ENCODE data around the gene WHAMM. TPM values are rescaled to one million over a fixed set of nuclear protein-coding genes. Genes with fewer than 3 reads are reported as not detected.
"Not testable (repeated sequence)": the region's sequence is repeated elsewhere in the genome, so short reads cannot be mapped to it uniquely, and the experiment has no call there.

WHAMM gene
- total RNA-seq, 2 donors from 2014 or later, result 5.2 to 6.7 TPM

DNA sequence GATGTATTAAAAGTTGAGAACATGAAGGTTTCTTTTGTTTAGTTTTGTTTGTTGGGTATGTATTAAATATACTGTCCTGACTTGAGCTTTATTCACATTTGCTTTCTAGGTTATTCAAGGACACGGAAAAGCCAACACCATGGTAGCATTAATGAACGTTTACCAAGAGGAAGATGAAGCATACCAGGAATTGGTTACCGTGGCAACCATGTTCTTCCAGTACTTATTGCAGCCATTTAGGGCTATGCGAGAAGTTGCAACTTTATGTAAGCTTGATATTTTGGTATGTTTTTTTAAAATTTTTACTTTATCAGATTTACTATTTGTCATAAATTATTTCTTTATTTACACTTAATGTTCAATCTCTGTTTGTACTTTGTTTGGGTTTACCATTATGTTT, 3.6 kb downstream of the WHAMM start:
- H3K36me3 ChIP-seq, result peaks cover 46% of the 10 kb centered on the region
- no peaks in the 10 kb centered on the region for H3K27me3 ChIP-seq
- TF ChIP-seq, protein P1, sequence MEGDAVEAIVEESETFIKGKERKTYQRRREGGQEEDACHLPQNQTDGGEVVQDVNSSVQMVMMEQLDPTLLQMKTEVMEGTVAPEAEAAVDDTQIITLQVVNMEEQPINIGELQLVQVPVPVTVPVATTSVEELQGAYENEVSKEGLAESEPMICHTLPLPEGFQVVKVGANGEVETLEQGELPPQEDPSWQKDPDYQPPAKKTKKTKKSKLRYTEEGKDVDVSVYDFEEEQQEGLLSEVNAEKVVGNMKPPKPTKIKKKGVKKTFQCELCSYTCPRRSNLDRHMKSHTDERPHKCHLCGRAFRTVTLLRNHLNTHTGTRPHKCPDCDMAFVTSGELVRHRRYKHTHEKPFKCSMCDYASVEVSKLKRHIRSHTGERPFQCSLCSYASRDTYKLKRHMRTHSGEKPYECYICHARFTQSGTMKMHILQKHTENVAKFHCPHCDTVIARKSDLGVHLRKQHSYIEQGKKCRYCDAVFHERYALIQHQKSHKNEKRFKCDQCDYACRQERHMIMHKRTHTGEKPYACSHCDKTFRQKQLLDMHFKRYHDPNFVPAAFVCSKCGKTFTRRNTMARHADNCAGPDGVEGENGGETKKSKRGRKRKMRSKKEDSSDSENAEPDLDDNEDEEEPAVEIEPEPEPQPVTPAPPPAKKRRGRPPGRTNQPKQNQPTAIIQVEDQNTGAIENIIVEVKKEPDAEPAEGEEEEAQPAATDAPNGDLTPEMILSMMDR (IDR thresholded peaks at IDR 0.05), result no peak
- no peak for DNase-seq (ENCODE audit: low spot score)
- H3K4me3 ChIP-seq, result no peak overlapping the region
- no peak overlapping the region for H3K27ac ChIP-seq
- H3K9me3 ChIP-seq, result no peaks in the 10 kb centered on the region
- peaks cover 0 to 35% of the 10 kb centered on the region in 2 donors for H3K4me1 ChIP-seq

DNA sequence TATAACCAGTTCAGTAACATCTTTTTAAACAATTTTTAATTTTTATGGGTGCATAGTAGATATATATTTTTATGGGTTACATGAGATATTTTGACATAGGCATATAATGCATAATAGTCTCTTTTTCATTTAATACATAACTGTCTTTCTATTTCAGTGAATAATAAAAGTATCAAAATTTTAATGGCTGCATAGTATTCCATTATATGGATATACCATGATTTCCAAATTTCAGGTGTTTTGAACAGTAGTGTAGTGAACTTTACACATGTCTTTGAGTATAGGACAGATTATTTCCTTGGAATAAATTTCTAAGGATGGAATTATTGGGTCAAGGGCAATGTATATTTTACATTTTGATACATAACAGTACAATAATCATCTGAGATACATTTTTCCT, 10.7 kb downstream of the WHAMM start:
- Histone ChIP-seq H3K4me3 (no peak overlapping the region), H3K36me3 (peaks cover 86% of the 10 kb centered on the region), H3K27ac (no peak overlapping the region), H3K4me1 (no peaks in the 10 kb centered on the region), H3K27me3 (no peaks in the 10 kb centered on the region), H3K9me3 (no peaks in the 10 kb centered on the region)
- DNase-seq (ENCODE audit: low spot score), result no peak
- TF ChIP-seq, protein P1 (IDR thresholded peaks at IDR 0.05), result no peak

DNA sequence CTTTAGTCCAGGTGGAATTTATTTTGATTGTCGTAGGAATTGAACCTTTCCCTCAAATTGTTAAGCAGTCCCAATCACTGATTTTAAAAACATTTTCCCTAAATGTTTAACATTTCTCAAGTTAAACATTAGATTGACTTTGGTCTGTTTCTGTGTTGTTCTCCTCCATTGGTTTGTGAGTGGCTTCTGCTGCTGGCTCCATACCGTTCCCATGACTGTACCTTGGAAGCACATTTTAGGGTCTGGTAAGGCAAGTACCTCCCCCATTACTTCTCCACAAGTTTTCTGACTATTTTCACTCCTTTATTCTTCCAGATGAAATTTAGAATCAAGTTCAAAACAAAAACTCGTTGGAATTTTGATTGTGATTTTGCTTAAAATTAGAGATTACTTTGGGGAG, 12.0 kb downstream of the WHAMM start:
- H3K36me3 ChIP-seq, result peaks cover 81% of the 10 kb centered on the region
- not testable (repeated sequence) for H3K27me3 ChIP-seq; H3K4me3 ChIP-seq; H3K9me3 ChIP-seq; H3K4me1 ChIP-seq; H3K27ac ChIP-seq; DNase-seq (ENCODE audit: low spot score)

DNA sequence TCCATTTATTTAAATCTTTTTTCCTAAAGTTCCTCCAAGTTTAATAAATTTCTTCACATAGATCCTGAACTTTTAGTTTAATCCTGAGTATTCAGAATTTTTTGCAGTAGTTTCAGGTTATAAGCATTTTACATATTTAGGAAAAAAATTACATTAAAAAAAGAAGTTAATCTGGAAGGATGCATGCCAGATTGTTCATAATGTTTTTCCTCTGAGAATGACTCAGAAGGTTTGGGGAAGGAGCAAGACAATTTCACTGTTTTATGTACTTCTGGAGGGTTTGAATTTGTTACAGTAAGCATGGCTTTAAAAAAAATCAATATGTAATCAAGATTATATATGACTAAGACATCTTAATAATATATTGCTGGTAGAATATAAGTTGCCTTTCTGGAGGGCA, 12.4 kb downstream of the WHAMM start:
- not testable (repeated sequence) for H3K27ac ChIP-seq; H3K4me3 ChIP-seq; H3K27me3 ChIP-seq; H3K9me3 ChIP-seq; H3K4me1 ChIP-seq; DNase-seq (ENCODE audit: low spot score)
- H3K36me3 ChIP-seq, result peaks cover 81% of the 10 kb centered on the region

DNA sequence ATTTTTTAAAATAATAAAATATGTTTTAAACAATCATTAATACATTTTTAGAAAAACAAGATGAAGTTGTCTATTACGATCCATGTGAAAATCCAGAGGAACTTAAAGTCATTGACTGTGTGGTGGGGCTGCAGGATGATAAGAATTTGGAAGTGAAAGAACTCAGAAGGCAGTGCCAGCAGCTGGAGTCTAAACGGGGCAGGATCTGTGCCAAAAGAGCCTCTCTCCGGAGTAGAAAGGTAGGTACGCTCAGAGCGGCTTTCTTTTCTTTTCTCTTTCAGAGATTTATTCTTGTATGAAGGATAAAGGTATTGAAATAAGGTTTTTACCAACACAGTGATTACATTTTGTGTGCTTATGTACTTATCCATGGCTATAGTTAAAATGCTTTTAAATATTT, 13.6 kb downstream of the WHAMM start:
- H3K4me3 ChIP-seq, result no peak overlapping the region
- no peaks in the 10 kb centered on the region for H3K9me3 ChIP-seq
- H3K27me3 ChIP-seq, result no peaks in the 10 kb centered on the region
- no peak overlapping the region for H3K27ac ChIP-seq
- TF ChIP-seq, protein P1 (IDR thresholded peaks at IDR 0.05), result no peak
- no peaks in the 10 kb centered on the region for H3K4me1 ChIP-seq
- peaks cover 81% of the 10 kb centered on the region for H3K36me3 ChIP-seq
- DNase-seq (ENCODE audit: low spot score), result no peak

DNA sequence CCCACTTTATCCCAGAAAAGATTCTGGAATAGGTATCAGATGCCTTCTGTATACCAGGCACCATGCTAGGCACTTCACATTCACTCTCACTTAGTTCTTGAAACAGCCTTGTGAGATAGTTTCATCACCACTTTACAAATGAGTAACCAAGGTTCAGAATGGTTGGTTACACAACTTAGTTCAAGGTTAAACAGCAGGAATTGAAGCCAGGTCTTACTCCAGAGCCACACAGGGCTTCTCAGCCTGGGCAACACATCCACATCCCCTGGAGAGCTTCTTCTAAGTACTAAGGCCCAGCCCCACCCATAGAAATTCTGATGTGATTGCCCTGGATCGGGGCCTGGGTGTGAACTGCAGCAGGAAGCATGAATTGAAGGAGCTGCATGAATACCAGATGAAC, 18.6 kb downstream of the WHAMM start:
- Histone ChIP-seq H3K36me3 (peaks cover 87% of the 10 kb centered on the region), H3K4me3 (no peak overlapping the region)
- TF ChIP-seq, protein P1 (IDR thresholded peaks at IDR 0.05), result no peak

DNA sequence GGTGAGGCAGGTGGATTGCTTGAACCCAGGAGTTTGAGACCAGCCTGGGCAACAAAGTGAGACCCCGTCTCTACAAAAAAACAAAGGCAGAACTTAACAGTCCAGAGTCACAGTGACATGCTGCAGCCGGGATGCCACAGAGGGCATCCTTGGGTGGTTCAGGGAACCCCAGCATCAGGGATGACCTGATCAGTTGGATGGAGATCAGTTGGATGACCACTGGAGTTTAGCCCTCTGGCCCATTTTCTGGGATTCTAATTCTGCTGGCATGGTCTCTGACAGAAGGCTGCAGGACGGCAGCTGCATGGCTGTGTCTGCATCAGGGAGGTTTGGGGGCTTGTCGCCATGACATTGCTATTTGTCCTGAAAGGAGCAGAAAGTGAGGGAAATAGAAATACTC, 19.8 kb downstream of the WHAMM start:
- Histone ChIP-seq H3K4me1 (peaks cover 0 to 9% of the 10 kb centered on the region in 2 donors), H3K9me3 (no peaks in the 10 kb centered on the region), H3K27me3 (no peaks in the 10 kb centered on the region), H3K27ac (no peak overlapping the region), H3K4me3 (no peak overlapping the region), H3K36me3 (peaks cover 87% of the 10 kb centered on the region)
- DNase-seq (ENCODE audit: low spot score), result no peak
- TF ChIP-seq, protein P1 (IDR thresholded peaks at IDR 0.05), result no peak

More for the DNA sequence above, 18.6 kb downstream of the WHAMM start:
- Histone ChIP-seq H3K4me1 (peaks cover 0 to 9% of the 10 kb centered on the region in 2 donors), H3K27me3 (no peaks in the 10 kb centered on the region), H3K9me3 (no peaks in the 10 kb centered on the region), H3K27ac (no peak overlapping the region)
- DNase-seq (ENCODE audit: low spot score), result no peak

Measured in right atrium auricular region (tissue), 2 donors.